Activated CD4-positive, alpha-beta T cell treated with anti-CD3 and anti-CD28 coated beads, Interleukin-2, Interleukin-6, amounts not matched to agents 100 ng/mL and 50 ng/mL, durations not matched to agents 16 hours and 8 hours (primary cell): ENCODE results near the gene SLK.

ENCODE experiments used
- DNase-seq: peaks from one replicate; pipeline ENCODE4 v3.0.0-alpha.2; 2020

SLK gene

GRCh38 chr10:103942866-103943265, 24.1 kb upstream of the SLK start:
- DNase-seq = no peak

- no peak for DNase-seq
Observed at GRCh38 chr10:103947799-103948516, 19.0 kb upstream of the SLK start.

GRCh38 chr10:103949728-103950127, 17.2 kb upstream of the SLK start:
- no peak for DNase-seq

- no peak for DNase-seq
Observed at GRCh38 chr10:103951183-103951582, 15.8 kb upstream of the SLK start.

GRCh38 chr10:103951942-103952341, 15.0 kb upstream of the SLK start:
- no peak for DNase-seq

- no peak for DNase-seq
Observed at GRCh38 chr10:103954543-103954942, 12.4 kb upstream of the SLK start.

- DNase-seq = no peak
Observed at GRCh38 chr10:103958996-103959395, 7.9 kb upstream of the SLK start.

- DNase-seq = no peak
Observed at GRCh38 chr10:103960103-103960502, 6.8 kb upstream of the SLK start.

GRCh38 chr10:103967448-103968071, 620 bp downstream of the SLK start:
- DNase-seq = peak; percentile 13

- DNase-seq = no peak
Observed at GRCh38 chr10:103968441-103969391, 1.8 kb downstream of the SLK start.

- no peak for DNase-seq
Observed at GRCh38 chr10:103969436-103969835, 2.5 kb downstream of the SLK start.

- DNase-seq = no peak
Observed at GRCh38 chr10:103969857-103970627, 3.1 kb downstream of the SLK start.

- no peak for DNase-seq
Observed at GRCh38 chr10:103975169-103975568, 8.2 kb downstream of the SLK start.

GRCh38 chr10:103977204-103977603, 10.3 kb downstream of the SLK start:
- no peak for DNase-seq

- DNase-seq = no peak
Observed at GRCh38 chr10:103979530-103979929, 12.6 kb downstream of the SLK start.

- DNase-seq = no peak
Observed at GRCh38 chr10:103980288-103980906, 13.5 kb downstream of the SLK start.

- no peak for DNase-seq
Observed at GRCh38 chr10:103982639-103983038, 15.7 kb downstream of the SLK start.

- peak; percentile 69 for DNase-seq
Observed at GRCh38 chr10:103983367-103983911, 16.5 kb downstream of the SLK start.

GRCh38 chr10:103985726-103986125, 18.8 kb downstream of the SLK start:
- no peak for DNase-seq

- DNase-seq = peak; percentile 36
Observed at GRCh38 chr10:103986360-103986759, 19.4 kb downstream of the SLK start.

GRCh38 chr10:103990121-103990520, 23.2 kb downstream of the SLK start:
- no peak for DNase-seq

- no peak for DNase-seq
Observed at GRCh38 chr10:103990531-103990930, 23.6 kb downstream of the SLK start.
